NCI-H510A (cell line): ENCODE measurements around the gene MID1.

Experiments
- DNase-seq: peaks from one replicate; lab custom pipeline; 2025; lab: John Stamatoyannopoulos, UW

MID1 gene

GRCh38 chrX:10576777-10577447, 43.5 kb downstream of the MID1 start:
- no peak for DNase-seq

- no peak for DNase-seq
Observed at GRCh38 chrX:10576186-10576585, 44.2 kb downstream of the MID1 start.

DNA sequence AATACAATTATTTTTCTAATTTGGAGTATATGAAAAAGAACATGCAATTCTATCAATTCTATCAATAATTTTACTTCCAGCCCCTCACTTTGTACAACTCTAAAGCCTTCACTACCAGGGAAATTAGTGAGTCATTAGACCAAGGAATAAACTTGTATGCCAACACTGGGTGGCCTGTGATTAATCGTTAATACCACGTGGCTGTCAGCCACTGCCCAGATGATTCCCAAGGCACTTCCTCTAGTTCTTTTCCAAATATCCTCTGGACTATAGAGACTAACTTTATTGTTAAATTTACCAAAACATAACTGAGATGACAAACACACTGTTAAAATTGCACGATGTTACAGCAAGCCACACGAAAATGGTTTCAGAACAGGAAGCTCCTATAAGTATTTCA, 45.7 kb downstream of the MID1 start:
- no peak for DNase-seq

- DNase-seq, result no peak
Observed at GRCh38 chrX:10571260-10571659, 49.1 kb downstream of the MID1 start.

GRCh38 chrX:10570601-10571000, 49.8 kb downstream of the MID1 start:
- DNase-seq, result no peak

DNA sequence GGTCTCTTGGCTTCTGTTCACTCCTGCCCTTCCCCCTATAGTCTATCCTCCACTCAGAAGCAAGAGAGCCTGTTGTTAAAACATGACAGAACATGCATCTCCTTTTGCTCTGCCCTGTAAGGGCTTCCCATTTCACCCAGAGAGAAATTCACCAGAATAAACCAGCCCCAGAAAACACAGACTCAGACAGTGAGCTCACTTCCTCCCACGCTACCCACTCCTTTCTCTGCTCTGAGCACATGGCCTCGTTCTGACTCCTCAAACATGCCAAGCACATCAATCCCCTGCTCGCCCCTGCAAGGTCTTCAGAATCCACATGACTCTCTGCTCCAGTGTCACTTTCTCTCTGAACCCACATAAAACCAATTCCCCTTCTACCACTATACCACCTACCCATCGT, 50.4 kb downstream of the MID1 start:
- peak; percentile 12 for DNase-seq

DNA sequence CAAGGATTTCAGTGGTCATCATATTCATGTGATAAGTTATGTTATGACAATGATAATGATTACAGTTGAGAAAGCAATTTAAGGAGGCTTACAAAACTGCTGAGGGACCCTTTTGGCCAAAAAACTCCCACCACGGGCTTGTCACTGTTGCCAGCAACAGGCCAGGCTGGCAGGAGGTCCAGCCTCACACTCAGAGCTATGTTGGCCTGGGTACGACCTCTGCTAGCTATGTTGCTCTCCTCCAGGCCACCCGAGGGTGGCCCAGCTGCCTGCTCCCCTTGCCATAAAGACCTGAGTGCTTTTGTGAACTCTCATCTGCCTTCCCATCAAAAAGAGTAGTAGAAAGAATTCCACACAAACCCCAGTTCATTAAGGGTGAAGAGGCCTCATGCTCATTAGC, 52.0 kb downstream of the MID1 start:
- DNase-seq, result no peak

DNA sequence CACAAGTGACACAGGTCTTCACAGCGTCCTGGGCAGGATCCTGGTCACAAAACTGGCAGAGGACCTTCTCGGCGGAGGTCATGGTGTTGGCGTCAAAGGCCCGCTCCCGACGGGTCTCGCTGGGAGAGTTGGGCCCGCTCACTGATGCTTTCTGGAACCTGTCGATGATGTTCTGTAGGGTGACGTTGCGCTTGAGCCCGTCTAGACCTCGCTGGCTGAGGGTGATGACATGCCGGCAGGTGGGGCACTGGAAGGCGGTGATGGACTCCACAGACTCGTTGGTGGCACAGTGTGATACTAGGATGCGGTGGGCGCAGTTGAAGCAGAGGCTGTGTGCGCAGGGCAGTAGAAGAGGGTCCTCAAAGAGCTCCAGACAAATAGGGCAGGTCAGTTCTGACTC, 53.2 kb downstream of the MID1 start:
- no peak for DNase-seq

GRCh38 chrX:10566716-10567097, 53.7 kb downstream of the MID1 start:
- peak; percentile 10 for DNase-seq

DNA sequence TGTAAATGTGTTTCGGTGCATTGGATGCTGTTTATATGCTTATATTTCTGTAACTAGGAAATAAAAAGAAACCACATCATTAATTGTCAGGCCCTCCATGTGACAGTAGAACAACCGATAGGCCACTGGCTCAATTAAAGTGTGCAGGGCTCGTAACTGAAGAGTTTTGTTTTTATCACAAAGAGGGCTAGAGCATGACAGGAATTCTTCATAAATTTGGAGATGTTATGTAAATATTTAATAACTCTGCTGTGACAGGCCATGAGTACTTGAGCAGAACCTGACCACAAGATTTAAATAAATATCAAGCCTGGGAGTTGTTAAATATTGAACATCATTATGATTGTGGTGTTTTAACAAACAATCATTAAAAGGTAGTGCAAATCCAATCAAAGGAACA, 55.9 kb downstream of the MID1 start:
- DNase-seq, result peak; percentile 40

GRCh38 chrX:10557166-10557565, 63.2 kb downstream of the MID1 start:
- DNase-seq, result no peak

DNA sequence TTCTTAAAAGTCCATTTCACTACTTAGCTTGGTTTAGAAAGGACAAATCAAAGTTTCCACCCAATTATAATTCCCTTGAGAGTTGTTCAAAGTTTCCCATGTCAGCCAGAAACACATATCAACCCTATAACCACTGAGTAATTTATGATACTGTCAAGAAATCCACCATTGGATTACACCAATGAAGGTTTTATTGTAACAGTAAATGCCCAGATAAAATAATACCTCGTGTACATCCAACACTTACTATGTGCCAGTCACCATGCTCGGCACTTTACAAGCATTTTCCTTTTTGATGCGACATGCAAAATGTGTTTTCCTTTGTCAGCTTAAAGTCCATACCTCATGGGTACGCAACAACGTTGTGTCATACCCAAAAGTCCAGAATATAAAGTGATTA, 64.0 kb downstream of the MID1 start:
- no peak for DNase-seq

- no peak for DNase-seq
Observed at GRCh38 chrX:10555846-10556245, 64.5 kb downstream of the MID1 start.

DNA sequence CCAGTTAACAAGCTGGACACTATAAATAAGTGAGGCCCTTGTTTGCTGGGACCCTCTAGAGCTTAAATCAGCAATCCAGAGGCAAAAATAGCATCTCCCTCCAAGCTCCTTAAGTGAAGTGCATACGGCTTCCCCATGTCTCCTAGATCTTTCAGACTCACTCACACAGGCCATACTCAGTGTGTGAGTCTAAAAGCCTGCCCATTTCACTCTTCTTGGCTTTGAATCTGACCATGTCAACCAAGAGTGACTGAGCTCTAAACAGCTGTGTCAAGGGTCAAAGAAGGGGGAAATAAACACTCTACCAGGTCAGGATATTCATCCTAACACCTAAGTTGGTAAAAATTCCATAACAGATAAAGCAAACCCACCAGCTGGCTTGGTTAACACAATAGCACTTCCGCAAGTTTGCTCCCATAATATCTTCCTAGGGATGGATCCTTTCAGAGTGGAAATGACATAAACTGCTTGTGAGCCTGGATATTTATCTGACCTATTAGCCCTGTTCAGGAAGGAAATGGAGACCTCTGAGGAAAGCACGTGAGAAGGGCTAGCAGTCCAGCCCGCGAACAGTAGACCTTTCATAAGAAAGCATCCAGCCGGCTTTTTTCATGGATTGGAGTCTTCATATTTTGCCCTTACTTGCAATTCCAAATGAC, 65.6 kb downstream of the MID1 start:
- DNase-seq, result no peak

DNA sequence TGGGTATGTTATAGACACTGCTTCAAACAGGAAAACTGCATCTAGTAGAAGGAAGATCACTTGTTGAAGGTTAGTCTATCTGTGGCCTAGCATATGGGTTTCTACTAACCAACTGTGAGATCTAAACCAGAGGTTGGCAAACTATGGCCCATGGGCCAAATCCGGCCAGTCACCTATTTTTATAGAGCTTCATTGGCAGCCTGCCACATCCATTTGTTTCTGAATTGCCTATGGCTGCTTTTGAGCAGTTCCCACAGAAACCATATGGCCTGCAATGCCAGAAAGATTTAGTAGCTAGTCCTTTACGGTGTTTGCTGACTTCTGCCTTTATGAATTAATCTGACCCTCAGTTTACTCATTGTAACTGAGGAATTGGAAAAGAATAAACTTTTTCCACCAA, 71.1 kb downstream of the MID1 start:
- DNase-seq, result peak; percentile 3

GRCh38 chrX:10548688-10549087, 71.7 kb downstream of the MID1 start:
- no peak for DNase-seq

GRCh38 chrX:10545882-10546281, 74.5 kb downstream of the MID1 start:
- DNase-seq, result no peak

DNA sequence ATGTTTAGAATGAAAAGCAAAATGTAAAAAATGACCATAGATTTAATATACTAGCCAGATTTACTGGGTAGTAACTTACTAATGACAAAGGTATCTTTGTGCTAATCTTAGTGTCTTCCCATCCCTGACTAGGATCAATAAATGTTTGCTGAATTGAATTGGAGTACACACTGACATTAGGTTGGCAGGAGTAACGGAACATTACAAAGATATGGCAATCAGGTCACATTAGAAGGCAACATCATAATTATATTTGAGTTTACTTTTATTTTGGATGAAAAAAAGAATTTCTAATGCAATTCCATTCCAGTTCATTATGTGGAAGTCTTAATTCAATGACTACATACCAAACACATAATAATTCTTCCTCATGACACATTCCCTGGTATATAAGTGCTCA, 77.8 kb downstream of the MID1 start:
- no peak for DNase-seq

DNA sequence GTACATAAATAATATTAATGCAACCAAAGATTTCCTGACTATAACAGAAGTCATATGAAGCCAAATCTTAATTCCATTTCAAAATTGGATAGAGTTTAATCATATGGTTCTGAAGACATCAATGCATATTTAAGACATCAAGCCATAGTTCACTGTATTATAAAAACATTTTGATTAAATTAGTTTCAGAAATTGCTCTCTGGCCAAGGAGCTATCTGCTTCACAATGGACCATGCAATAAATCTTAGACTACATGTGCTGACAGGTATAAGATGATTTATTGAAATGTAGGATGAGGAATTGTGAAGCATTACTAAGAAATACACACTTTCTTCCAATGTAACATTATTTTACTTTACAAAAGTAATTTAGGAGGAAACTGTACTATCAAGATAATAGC, 81.6 kb downstream of the MID1 start:
- DNase-seq, result no peak

DNA sequence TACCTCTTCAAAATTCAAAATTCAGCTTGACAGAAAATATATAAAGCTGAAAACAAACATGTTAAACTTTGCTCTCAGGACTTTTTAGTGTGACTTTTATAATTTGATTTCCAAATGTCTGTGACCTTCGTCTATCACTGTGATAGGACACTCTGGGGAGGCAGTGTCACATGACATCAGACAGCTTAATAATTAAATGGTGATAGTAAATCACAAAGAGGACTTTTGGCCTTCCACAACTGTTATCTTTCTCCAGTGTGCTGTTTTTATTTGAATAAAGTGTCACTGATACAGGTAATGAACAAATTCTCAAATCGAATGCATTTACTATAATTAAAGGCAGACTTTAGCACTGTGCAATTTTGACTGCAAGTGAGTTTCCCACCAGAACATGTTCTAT, 83.1 kb downstream of the MID1 start:
- no peak for DNase-seq

- DNase-seq, result no peak
Observed at GRCh38 chrX:10536744-10537143, 83.6 kb downstream of the MID1 start.

GRCh38 chrX:10534611-10535010, 85.8 kb downstream of the MID1 start:
- DNase-seq, result no peak

GRCh38 chrX:10533696-10534365, 86.6 kb downstream of the MID1 start:
- no peak for DNase-seq

GRCh38 chrX:10531927-10532326, 88.5 kb downstream of the MID1 start:
- no peak for DNase-seq
